Eye (tissue), 1 donor: ENCODE data around the gene KNDC1.
A peak's percentile ranks its signal among the peaks of the same experiment; 100 is the strongest.
"Not testable (repeated sequence)": the region's sequence is repeated elsewhere in the genome, so short reads cannot be mapped to it uniquely, and the experiment has no call there.

ENCODE experiments used
- DNase-seq: peaks from one replicate; pipeline ENCODE4 v3.0.0-alpha.2; 2015

Gene KNDC1

GRCh38 chr10:133230387-133231195 is 70.6 kb downstream of the KNDC1 start:
- DNase-seq = peak; percentile 61

GRCh38 chr10:133231244-133231945 is 71.4 kb downstream of the KNDC1 start:
- DNase-seq = peak; percentile 61

DNA sequence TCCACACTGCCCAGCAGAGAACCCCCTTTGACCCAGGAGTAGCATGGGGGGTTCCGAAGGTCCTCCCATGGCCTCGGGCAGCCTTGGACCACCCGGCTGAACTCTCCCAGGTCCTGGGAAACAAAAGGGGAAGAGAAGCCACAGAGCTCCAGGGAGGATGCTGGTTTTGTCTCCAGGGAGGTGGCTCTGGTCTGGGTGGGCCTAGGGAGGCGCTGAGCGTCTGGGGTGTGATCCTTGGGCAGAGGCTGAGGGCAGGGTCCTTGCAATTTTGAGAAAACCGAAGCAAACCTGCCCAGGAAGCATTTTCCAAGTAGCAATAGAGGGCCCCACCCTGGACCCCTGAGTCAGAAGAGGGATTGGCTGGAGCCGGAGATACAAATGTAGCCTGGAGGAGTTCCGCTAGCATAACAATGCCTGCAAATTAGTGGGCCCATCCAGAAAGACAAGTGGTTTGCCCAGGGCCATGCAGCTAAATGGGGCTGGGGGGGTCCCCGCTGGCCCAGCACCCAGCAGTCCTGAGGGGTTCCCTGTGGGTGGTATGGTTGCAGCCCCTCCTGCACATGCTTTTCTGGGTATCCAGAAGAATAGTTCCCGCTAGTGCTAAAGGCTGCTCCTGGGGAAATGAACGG is 72.0 kb downstream of the KNDC1 start:
- DNase-seq = no peak

- DNase-seq = not testable (repeated sequence)
These were observed 74.8 kb downstream of the KNDC1 start for GRCh38 chr10:133234796-133235195.

DNA sequence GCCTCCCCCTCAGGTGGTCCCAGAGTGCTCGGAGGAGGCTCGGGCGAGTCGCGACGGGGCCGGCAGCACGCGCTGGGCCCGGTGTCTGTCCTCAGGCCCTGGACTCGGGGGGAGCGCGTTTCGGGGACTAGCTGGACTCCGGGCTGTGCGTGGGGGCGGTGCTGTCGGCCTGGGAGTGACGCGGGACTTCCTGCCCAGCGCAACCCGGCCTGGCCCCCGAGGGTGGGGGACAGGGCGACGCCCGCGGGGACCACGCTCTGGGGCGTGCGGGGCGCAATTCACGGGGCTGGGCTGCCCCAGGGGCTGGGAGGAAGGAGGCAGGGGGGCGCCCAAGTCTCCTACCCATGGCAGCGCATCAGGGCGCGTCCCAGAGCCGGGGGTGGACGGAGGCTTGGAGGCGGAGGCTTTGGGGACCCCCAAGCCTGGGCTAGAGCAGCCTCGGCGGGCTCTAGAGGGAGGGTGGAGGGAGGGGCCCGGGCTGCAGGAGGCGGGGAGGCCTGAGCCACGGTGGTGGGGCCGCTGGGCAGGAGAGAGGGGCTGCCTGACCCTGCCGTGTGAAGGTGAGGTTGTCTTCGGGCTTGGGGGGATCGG is 75.3 kb downstream of the KNDC1 start:
- DNase-seq = no peak

DNA sequence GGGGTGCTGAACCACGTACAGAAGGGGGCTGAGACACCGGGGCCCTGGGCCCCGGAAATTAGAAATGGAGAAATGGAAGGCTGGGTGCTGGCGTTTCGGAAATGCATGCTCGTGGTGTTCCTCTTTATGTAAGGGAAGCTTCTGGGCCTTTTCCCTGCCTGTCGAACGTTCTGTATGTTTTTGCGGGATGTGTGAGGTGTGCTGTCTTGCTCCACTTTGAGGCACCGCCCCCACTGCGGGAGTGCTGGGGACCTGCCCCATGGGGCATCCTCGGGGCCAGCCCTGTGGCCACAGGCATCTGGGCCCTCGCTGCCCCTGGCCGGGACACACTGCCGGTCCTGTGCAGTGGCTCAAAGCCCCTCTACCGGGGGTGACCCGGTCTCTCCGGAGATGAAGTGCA is 75.9 kb downstream of the KNDC1 start:
- no peak for DNase-seq

- peak; percentile 46 for DNase-seq
These were observed 76.6 kb downstream of the KNDC1 start for GRCh38 chr10:133236401-133237240.

DNA sequence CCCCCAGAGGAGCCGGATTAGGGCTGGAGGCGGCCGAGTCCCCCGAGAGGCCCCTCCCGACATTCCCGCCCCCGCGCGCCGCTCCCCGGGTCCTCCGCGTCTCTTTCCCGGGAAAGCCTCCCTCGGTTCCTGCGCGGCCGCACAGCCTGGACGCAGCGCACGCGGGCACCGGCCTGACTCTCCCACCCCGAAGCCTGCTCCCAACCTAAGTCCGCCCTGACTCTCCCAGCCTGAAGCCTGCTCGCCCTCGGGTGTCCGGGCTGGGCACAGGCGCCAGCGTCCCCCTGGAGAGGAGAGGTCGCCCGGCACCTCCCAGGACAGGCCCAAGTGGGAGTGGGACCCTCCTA is 77.2 kb downstream of the KNDC1 start:
- no peak for DNase-seq

- peak; percentile 52 for DNase-seq
These were observed 77.8 kb downstream of the KNDC1 start, which contains the start of gene VENTX for GRCh38 chr10:133237588-133238465. Gene VENTX (plus strand): TSS chr10:133237855. CDS start chr10:133237915, 60 bp downstream.

GRCh38 chr10:133238466-133238804 is 78.4 kb downstream of the KNDC1 start:
- no peak for DNase-seq

- no peak for DNase-seq
These were observed 80.0 kb downstream of the KNDC1 start for GRCh38 chr10:133239990-133240389.

DNA sequence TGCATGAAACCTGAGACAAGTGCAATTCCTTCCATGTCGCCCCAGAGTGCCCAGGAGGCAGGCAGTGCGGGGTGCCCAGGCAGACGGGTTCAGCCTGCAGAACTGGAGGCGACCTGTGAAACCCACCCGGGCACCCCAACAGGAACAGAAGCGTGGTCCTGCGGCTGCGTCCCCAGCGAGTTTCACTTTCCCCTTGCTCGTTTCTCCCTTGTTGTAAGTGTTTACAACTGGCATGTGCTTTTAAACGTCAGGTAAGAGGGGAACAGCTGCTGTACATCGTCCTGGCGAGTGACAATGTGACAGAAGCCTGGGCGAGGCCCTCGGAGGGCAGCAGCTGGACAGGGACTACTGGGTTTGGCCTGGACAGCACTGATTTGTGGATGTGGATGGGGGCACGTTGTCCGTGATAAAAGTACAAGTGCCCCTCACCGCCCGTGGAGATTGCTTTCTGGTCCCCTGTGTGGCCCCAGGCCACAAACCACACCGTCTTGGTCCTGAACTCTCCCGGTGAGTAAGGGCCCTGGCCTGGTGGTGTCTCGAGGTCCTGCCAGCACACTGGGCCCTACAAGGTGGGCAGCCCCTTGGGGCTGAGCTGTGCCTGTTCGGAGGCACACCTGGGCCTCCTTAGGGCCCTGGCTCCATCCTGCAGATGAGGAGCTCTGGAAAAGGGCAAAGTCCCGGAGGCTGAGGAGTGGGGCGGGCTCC is 81.6 kb downstream of the KNDC1 start:
- DNase-seq = no peak

DNA sequence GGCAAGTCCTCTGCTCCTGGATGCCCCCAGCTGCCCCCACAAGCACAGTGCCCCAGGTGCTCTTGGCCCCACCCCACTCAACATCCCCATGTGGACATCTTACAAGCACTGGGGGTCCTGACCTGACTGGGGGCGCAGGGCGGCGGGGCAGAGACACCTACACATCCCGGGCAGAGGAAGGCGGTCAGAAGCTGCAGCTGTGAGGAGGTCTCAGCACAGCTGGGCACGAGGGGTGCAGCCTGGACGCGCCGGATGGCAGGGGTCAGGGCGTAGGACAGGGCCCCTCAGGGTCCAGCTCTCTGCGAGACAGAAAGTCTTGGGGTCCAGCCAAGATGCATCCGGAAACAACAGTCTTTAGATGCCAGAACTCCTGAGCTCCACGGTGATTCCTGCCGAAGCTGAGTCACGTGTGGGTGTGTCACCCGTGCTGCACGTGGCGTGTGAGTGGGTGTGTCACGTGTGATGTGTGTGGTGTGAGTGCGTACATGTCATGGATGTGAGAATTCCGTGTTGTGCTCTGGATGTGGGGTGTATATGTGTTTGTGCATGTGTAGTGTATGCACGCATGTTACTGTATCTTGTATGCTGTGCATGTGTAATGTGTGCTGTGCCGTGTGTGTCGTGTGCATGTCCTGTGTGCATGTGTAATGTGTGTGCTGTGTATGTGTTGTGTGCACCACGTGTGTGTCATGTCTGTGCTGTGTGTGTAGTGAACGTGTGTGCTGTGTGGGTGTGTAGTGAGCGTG is 82.8 kb downstream of the KNDC1 start:
- DNase-seq = no peak

DNA sequence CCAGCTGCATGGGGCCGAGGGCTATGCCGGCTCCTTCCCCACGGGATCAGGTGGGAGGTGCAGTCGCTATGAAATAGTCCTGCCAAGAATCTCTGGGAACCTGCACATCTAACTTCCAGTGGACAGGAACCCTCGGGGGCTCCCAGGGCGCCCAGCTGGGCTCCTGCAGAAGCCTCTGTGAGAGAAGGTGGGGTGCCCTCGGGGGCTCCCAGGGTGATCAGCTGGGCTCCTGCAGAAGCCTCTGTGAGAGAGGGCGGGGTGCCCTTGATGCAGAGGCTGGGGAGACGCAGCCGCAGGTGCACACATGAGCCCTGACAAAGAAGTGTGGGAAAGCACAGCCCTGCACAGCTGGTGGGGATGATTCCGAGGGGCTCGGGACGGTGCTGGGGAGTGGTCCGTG is 83.6 kb downstream of the KNDC1 start:
- no peak for DNase-seq

DNA sequence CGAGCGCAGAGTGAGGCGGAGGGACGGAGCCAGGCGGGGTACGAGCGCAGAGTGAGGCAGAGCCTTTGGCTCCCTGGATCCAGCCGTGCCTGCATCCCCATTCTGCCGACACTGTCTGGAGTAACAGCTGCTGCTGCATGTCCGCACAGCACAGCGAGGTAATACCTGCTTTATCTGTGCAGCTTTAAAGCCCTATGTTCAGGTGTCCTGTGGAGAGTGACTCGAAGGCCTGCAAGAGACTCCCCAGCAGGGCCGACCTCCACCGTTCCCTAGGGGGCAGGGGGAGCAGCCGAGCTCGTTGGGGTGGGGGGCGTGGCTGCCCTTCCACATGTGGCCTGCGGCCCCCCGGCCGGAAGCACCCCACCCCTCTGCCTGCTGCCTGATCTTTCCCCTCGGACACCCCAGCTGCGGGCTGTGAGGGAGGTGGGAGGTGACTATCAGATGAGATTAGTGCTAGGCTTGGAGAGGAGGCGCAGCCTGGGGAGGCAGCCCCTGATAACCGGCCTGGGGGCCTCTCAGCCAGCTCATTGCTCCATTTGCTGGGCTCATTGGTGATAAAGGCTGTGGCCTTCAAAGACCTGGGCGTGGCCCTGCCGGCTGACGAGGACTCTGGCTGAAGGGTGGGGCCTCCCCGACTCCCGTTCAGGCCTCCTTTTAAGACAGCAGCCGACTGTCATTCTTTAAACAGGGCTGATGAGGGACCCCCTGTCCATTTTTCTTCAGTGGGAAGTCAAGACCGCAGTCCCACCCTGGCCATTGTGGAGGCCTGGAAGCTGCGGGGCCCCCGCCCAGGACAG is 85.6 kb downstream of the KNDC1 start:
- no peak for DNase-seq

GRCh38 chr10:133246236-133246626 is 86.2 kb downstream of the KNDC1 start:
- no peak for DNase-seq

DNA sequence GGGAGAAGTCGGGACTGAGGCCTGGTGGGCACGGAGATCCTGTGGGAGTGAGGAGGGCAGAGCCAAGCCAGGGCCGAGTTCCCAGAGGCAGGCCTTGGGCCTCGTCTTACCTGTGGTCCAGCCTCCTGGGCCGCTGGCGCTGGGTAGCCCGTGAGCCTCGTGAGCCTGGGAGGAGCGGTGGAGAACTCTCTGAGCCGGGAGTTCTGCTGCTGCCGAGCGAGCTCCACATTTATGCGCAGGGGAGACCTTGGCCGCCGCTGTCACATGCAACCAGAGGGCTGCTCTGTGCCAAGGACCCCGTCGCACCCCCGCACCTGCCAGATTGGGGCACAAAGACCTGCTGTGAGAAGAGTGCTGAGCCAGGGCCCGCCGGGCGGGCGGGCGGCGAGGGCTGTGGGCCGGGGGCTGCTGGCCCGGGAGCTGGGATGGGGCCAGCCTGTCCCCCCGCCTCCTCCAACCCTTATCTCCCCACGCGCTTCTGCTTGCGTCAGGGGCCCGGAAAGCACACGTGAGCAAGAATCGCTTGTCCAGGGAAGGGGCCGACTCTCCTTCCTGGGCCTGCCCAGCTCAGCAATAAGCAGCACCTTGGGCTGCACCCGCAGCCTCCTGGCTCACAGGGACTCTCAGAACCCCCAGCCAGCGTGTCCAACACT is 87.8 kb downstream of the KNDC1 start:
- no peak for DNase-seq

DNA sequence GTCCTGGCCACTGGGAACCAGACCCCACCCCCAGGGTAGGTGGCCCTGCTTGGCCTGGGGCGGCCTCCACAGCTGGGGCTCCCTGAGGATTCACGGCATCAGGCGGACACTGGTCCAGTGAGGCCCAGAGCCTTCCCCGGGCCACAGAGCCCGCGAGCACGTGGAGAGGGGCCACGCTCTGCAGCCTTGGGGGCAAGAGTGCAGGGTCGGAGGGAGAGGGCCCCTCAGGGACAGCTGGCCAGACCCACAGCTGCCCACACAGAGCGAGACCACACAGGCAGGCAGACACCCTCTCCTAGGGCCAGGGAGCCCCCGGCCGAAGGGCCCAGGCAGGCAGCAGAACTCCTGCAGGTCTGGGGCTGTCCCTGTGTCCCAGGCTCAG is 88.3 kb downstream of the KNDC1 start:
- DNase-seq = no peak
